OCI-LY7 (cell line): Measurements from ENCODE around the gene FLACC1. TPM values are rescaled to one million over a fixed set of nuclear protein-coding genes. Genes with fewer than 3 reads are reported as not detected.

ENCODE experiments used
- BruUV-seq: library from RNA; stranded (reverse); fragments of 400-500 nt; replicated peaks from 2 replicates; lab custom pipeline; 2021; lab: Mats Ljungman, UMichigan
- CTCF ChIA-PET: fragments of 300-600 bp; sonication (Branson Sonifier 250); formaldehyde crosslinking; loops from one replicate; lab custom pipeline; 2022; ENCODE audit warnings: antibody characterized with exemption; ENCODE audit not compliant: unreplicated experiment; lab: Charles Lee
- POLR2A ChIA-PET: fragments of 300-600 bp; sonication (Branson Sonifier 250); formaldehyde crosslinking; loops from one replicate; lab custom pipeline; 2022; ENCODE audit warnings: antibody characterized with exemption; lab: Charles Lee
- DNase-seq: peaks from one replicate; pipeline ENCODE4 v3.0.0-alpha.2; 2015; ENCODE audit warnings: low spot score
- H2AFZ ChIP-seq: fragments of 200-600 bp; sonication (generic), shearing (Covaris generic); 2 replicates; pipeline ENCODE4 v1.6.1; 2014; ENCODE audit warnings: mild to moderate bottlenecking, antibody characterized with exemption, low read length, moderate library complexity
- H3K27ac ChIP-seq: fragments of 200-600 bp; sonication (generic); 2 replicates; pipeline ENCODE4 v1.5.1; 2014; ENCODE audit warnings: mixed run types, low read depth, mild to moderate bottlenecking, moderate library complexity, low read length, inconsistent platforms; ENCODE audit not compliant: poor library complexity, severe bottlenecking
- H3K36me3 ChIP-seq: fragments of 200-600 bp; sonication (generic); 2 replicates; pipeline ENCODE4 v1.6.1; 2014; ENCODE audit warnings: mild to moderate bottlenecking, antibody characterized with exemption, low read length, moderate library complexity, mixed read lengths; ENCODE audit not compliant: insufficient read depth
- H3K4me1 ChIP-seq: fragments of 200-600 bp; sonication (generic); 2 replicates; pipeline ENCODE4 v1.5.1; 2014; ENCODE audit warnings: mild to moderate bottlenecking, low read length; ENCODE audit not compliant: insufficient read depth, poor library complexity, severe bottlenecking
- H3K4me2 ChIP-seq: fragments of 200-600 bp; sonication (generic); 2 replicates; pipeline ENCODE4 v1.6.1; 2014; ENCODE audit warnings: mild to moderate bottlenecking, low read length
- H3K4me3 ChIP-seq: fragments of 200-600 bp; sonication (generic); 2 replicates; pipeline ENCODE4 v1.5.1; 2014; ENCODE audit warnings: mild to moderate bottlenecking, low read depth, low read length; ENCODE audit not compliant: poor library complexity, severe bottlenecking
- H3K79me2 ChIP-seq: fragments of 200-600 bp; sonication (generic); 2 replicates; pipeline ENCODE4 v1.6.1; 2016; ENCODE audit warnings: low read depth, mild to moderate bottlenecking, low read length, moderate library complexity, mixed read lengths; ENCODE audit not compliant: insufficient read depth
- H3K9me2 ChIP-seq: fragments of 200-600 bp; sonication (generic); 2 replicates; pipeline ENCODE4 v1.6.1; 2016; ENCODE audit warnings: mild to moderate bottlenecking, low read length, mixed read lengths; ENCODE audit not compliant: insufficient read depth
- H3K9me3 ChIP-seq: fragments of 200-600 bp; sonication (generic); 2 replicates; pipeline ENCODE4 v1.6.1; 2014; ENCODE audit warnings: mild to moderate bottlenecking, mixed run types, low read length, mixed read lengths
- H4K20me1 ChIP-seq: fragments of 200-600 bp; sonication (generic); 2 replicates; pipeline ENCODE4 v1.6.1; 2014; ENCODE audit warnings: mild to moderate bottlenecking, antibody characterized with exemption, low read length, moderate library complexity, mixed read lengths; ENCODE audit not compliant: insufficient read depth
- CTCF ChIP-seq: fragments of 200-600 bp; sonication (generic); conservative IDR thresholded peaks from 2 replicates; pipeline ENCODE4 v1.5.1; 2014; ENCODE audit warnings: mild to moderate bottlenecking, antibody characterized with exemption, low read length, moderate library complexity, mixed read lengths
- EZH2phosphoT487 ChIP-seq: fragments of 200-600 bp; sonication (generic); IDR thresholded peaks from 2 replicates; pipeline ENCODE4 v1.6.1; 2018; ENCODE audit warnings: low read depth, borderline replicate concordance, mild to moderate bottlenecking, mixed run types, antibody characterized with exemption, low read length, moderate library complexity, mixed read lengths
- intact Hi-C: fragments of 100-400 bp; cut with micrococcal nuclease; formaldehyde crosslinking; loops from one replicate; pipeline ENCODE4 v1.10.0; 2022; ENCODE audit not compliant: unreplicated experiment
- total RNA-seq, 2 experiments: library from RNA; depleted of rRNA in 1 of 2; stranded (reverse); fragments of >200 nt in 1 of 2; shearing (Covaris generic) in 1 of 2; gene quantifications; 2 replicates each; pipeline ENCODE4 v1.2.3, GENCODE V29; 2014 to 2022

FLACC1 gene
- total RNA-seq, 2 experiments from 2014 or later = 1.2 TPM; not detected in 1

- H3K79me2 ChIP-seq = no peaks in the 10 kb centered on the region
- no peaks in the 10 kb centered on the region for H3K9me3 ChIP-seq
- intact Hi-C loops = no loop called here
- peak overlapping the region; percentile 14 for H3K4me2 ChIP-seq
- H3K36me3 ChIP-seq = no peaks in the 10 kb centered on the region
- POLR2A ChIA-PET = interaction anchor here (0.6 to 2.1 kb wide), 9 partner anchors 8 to 781 kb away, joined by 3 to 10 read pairs (median 5); partner anchors contain the start of genes CASP8, STRADB and TRAK2
- H3K4me1 ChIP-seq = peaks cover 22% of the 10 kb centered on the region
- peak overlapping the region; percentile 36 for H2AFZ ChIP-seq
- TF ChIP-seq EZH2phosphoT487 = no peak
- TF ChIP-seq CTCF = peak; percentile 43; the same call in 1 of the 2 replicates
- no TSS peak for BruUV-seq
- no peak overlapping the region for H3K4me3 ChIP-seq
- no peak overlapping the region for H3K27ac ChIP-seq
- no peaks in the 10 kb centered on the region for H4K20me1 ChIP-seq
- peak; percentile 61 for DNase-seq
- CTCF ChIA-PET = no interaction called here
- no peaks in the 10 kb centered on the region for H3K9me2 ChIP-seq
Observed at GRCh38 chr2:201344663-201345366, 12.3 kb downstream of the FLACC1 start.

- Histone ChIP-seq H3K79me2 (no peaks in the 10 kb centered on the region), H3K4me2 (peak overlapping the region; percentile 22; the same call in 1 of the 2 replicates), H3K27ac (no peak overlapping the region), H3K9me3 (no peaks in the 10 kb centered on the region), H2AFZ (no peak overlapping the region), H3K4me3 (no peak overlapping the region), H3K4me1 (peaks cover 22% of the 10 kb centered on the region), H3K36me3 (no peaks in the 10 kb centered on the region), H3K9me2 (0 out of 2 replicates have a peak, but pooled peaks cover under 1% of the 10 kb centered on the region), H4K20me1 (no peaks in the 10 kb centered on the region)
- TF ChIP-seq CTCF (no peak), EZH2phosphoT487 (no peak)
- intact Hi-C loops = no loop called here
- BruUV-seq = no TSS peak
- ChIA-PET CTCF (interaction anchor here (0.5 to 0.6 kb wide), 2 partner anchors 20 to 161 kb away, joined by 3 to 4 read pairs; no protein-coding TSS in a partner anchor), POLR2A (interaction anchor here (0.7 to 2.1 kb wide), 9 partner anchors 8 to 403 kb away, joined by 3 to 10 read pairs (median 5); partner anchors contain the start of genes CASP8, STRADB and TRAK2)
- peak; percentile 24 for DNase-seq
Observed at GRCh38 chr2:201343559-201343958, 13.6 kb downstream of the FLACC1 start.
